GM19452 (cell line): Measurements from ENCODE around the gene FAM83C.

Experiments
- ATAC-seq: cut with Tn5 transposase; IDR thresholded peaks from one replicate; pipeline ENCODE4 v1.9.1; 2021; ENCODE audit not compliant: unreplicated experiment

The FAM83C gene

GRCh38 chr20:35238735-35239134, 53.5 kb downstream of the FAM83C start:
- no peak for ATAC-seq

GRCh38 chr20:35238170-35238569, 54.1 kb downstream of the FAM83C start:
- no peak for ATAC-seq

DNA sequence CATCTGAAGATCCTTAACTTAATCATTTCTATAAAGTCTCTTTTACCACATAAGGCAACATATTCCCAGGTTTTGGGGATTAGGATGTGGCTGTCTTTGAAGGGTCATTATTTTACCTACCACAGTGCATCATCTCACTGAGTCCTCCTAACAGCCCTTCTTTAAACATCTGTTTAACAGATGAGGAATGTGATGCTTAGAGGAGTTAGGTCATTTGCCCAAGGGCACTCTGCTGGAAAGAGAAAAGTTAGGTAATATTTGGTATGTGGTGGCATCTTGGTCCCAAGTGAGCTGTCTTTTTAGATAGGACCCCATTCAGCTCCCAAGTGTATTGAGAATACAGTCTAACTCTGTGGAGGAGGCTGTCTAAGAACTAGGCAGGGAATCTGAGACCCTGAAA, 54.7 kb downstream of the FAM83C start:
- no peak for ATAC-seq

DNA sequence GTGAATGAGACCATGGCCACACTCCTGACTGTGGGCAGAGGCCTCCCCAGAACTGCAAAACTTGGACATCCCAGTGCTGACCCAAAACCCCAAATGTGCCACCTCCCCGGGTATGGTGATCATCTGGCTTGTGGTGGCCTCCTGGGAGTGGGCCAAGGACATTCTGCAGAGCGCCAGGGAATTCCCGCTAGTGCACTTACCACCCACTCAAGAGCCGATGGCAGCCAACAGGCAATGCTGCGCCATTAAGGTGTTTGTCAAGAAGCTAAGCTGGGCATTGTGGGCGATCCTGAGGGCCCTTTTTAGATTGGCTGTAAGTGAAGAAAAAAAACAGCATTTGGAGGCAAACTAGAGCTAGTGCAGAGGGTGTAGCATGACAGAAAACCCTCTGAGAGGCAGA, 56.3 kb downstream of the FAM83C start:
- ATAC-seq, result no peak
